ENCODE results near the gene MRM2. TPM values are rescaled to one million over a fixed set of nuclear protein-coding genes. Genes with fewer than 3 reads are reported as not detected.
"Not testable (repeated sequence)": the region's sequence is repeated elsewhere in the genome, so short reads cannot be mapped to it uniquely, and the experiment has no call there.

Gene MRM2
- total and polyA plus RNA-seq, 2 donors from 2014 or later, result 25.6 TPM

- DNase-seq (no peak), FAIRE-seq (no peak)
- no peak overlapping the region for H3K9ac ChIP-seq (ENCODE audit: low read length in 3 of 3)
- peaks cover 0 to 11% (median 8%) of the 10 kb centered on the region in 3 donors for H3K36me3 ChIP-seq (ENCODE audit: control insufficient read depth in 2 of 3, insufficient read depth in 3 of 3, low read length in 3 of 3)
- intact Hi-C loops (cut with DNase I), result no loop called here
- no peak overlapping the region for H3K27ac ChIP-seq (ENCODE audit: low read depth in 2 of 2, low read length in 2 of 2)
- H3K4me1 ChIP-seq (ENCODE audit: control insufficient read depth in 2 of 3, insufficient read depth in 2 of 3, low read depth in 1 of 3, low read length in 3 of 3), result no peaks in the 10 kb centered on the region
- no peak overlapping the region for H3K4me3 ChIP-seq (ENCODE audit: low read length in 3 of 3)
- no peak for TF ChIP-seq CTCF (IDR thresholded peaks at IDR 0.05; ENCODE audit: borderline replicate concordance, extremely low read depth, insufficient read depth)
- H3K9me3 ChIP-seq (ENCODE audit: control insufficient read depth in 2 of 3, insufficient read depth in 1 of 3, low read length in 3 of 3), result no peaks in the 10 kb centered on the region
- H3K27me3 ChIP-seq (ENCODE audit: control insufficient read depth, insufficient read depth, low read length), result no peaks in the 10 kb centered on the region
Measured at GRCh38 chr7:2271273-2272026, 29.4 kb upstream of the MRM2 start.

- Histone ChIP-seq H3K4me3 (ENCODE audit: low read length in 3 of 3) (no peak overlapping the region), H3K36me3 (ENCODE audit: control insufficient read depth in 2 of 3, insufficient read depth in 3 of 3, low read length in 3 of 3) (peaks cover 0 to 11% (median 8%) of the 10 kb centered on the region in 3 donors), H3K27me3 (ENCODE audit: control insufficient read depth, insufficient read depth, low read length) (no peaks in the 10 kb centered on the region), H3K27ac (ENCODE audit: low read depth in 2 of 2, low read length in 2 of 2) (no peak overlapping the region), H3K9ac (ENCODE audit: low read length in 3 of 3) (no peak overlapping the region), H3K4me1 (ENCODE audit: control insufficient read depth in 2 of 3, insufficient read depth in 2 of 3, low read depth in 1 of 3, low read length in 3 of 3) (no peaks in the 10 kb centered on the region), H3K9me3 (ENCODE audit: control insufficient read depth in 2 of 3, insufficient read depth in 1 of 3, low read length in 3 of 3) (no peaks in the 10 kb centered on the region)
- TF ChIP-seq CTCF (IDR thresholded peaks at IDR 0.05; ENCODE audit: borderline replicate concordance, extremely low read depth, insufficient read depth), result no peak
- intact Hi-C loops (cut with DNase I), result no loop called here
- FAIRE-seq (no peak), DNase-seq (no peak)
Measured at GRCh38 chr7:2270495-2270894, 28.5 kb upstream of the MRM2 start.

- no peak overlapping the region for H3K4me3 ChIP-seq (ENCODE audit: low read length in 3 of 3)
- no peaks in the 10 kb centered on the region for H3K9me3 ChIP-seq (ENCODE audit: control insufficient read depth in 2 of 3, insufficient read depth in 1 of 3, low read length in 3 of 3)
- no peaks in the 10 kb centered on the region for H3K4me1 ChIP-seq (ENCODE audit: control insufficient read depth in 2 of 3, insufficient read depth in 2 of 3, low read depth in 1 of 3, low read length in 3 of 3)
- no peak for FAIRE-seq
- peaks cover 0 to 11% (median 8%) of the 10 kb centered on the region in 3 donors for H3K36me3 ChIP-seq (ENCODE audit: control insufficient read depth in 2 of 3, insufficient read depth in 3 of 3, low read length in 3 of 3)
- no peaks in the 10 kb centered on the region for H3K27me3 ChIP-seq (ENCODE audit: control insufficient read depth, insufficient read depth, low read length)
- TF ChIP-seq CTCF (IDR thresholded peaks at IDR 0.05; ENCODE audit: borderline replicate concordance, extremely low read depth, insufficient read depth), result no peak
- DNase-seq, result no peak
- H3K9ac ChIP-seq (ENCODE audit: low read length in 3 of 3), result no peak overlapping the region
- no peak overlapping the region for H3K27ac ChIP-seq (ENCODE audit: low read depth in 2 of 2, low read length in 2 of 2)
- intact Hi-C loops (cut with DNase I), result no loop called here
Measured at GRCh38 chr7:2269991-2270460, 28.0 kb upstream of the MRM2 start.

- H3K36me3 ChIP-seq (ENCODE audit: control insufficient read depth in 2 of 3, insufficient read depth in 3 of 3, low read length in 3 of 3), result peaks cover 0 to 11% (median 8%) of the 10 kb centered on the region in 3 donors
- not testable (repeated sequence) for H3K27ac ChIP-seq (ENCODE audit: low read depth in 2 of 2, low read length in 2 of 2); FAIRE-seq
Measured at GRCh38 chr7:2269089-2269990, 27.3 kb upstream of the MRM2 start.

More at GRCh38 chr7:2269089-2269990, 27.3 kb upstream of the MRM2 start:
- H3K9ac ChIP-seq (ENCODE audit: low read length in 3 of 3); H3K4me3 ChIP-seq (ENCODE audit: low read length in 3 of 3); H3K27me3 ChIP-seq (ENCODE audit: control insufficient read depth, insufficient read depth, low read length); H3K9me3 ChIP-seq (ENCODE audit: control insufficient read depth in 2 of 3, insufficient read depth in 1 of 3, low read length in 3 of 3); DNase-seq; H3K4me1 ChIP-seq (ENCODE audit: control insufficient read depth in 2 of 3, insufficient read depth in 2 of 3, low read depth in 1 of 3, low read length in 3 of 3); intact Hi-C loops (cut with DNase I): not testable (repeated sequence)
